Vagina (tissue), 2 donors: Measurements from ENCODE around the gene MED19.

Experiments used
- POLR2A ChIP-seq, 2 donors: fragments of 450-650 bp; IDR thresholded peaks; one replicate each; pipeline ENCODE4 v1.6.1; 2017; ENCODE audit warnings: antibody characterized with exemption in 2 of 2, mild to moderate bottlenecking in 2 of 2, moderate library complexity in 2 of 2
- POLR2AphosphoS5 ChIP-seq, 2 donors: sonication (generic); formaldehyde crosslinking; IDR thresholded peaks; one replicate each; pipeline ENCODE4 v1.9.0; 2017; ENCODE audit warnings: antibody characterized with exemption in 2 of 2, mild to moderate bottlenecking in 2 of 2, low read depth in 1 of 2; ENCODE audit not compliant: insufficient read depth in 1 of 2
- TF ChIP-seq, protein P1 (sequence below), 3 experiments: fragments of 450-650 bp in 2 of 3; fragments of 200-600 bp in 1 of 3; sonication (generic) in 1 of 3; IDR thresholded peaks; one replicate each; pipeline ENCODE4 v1.5.1; 2017 to 2019; ENCODE audit warnings: antibody characterized with exemption in 3 of 3, mild to moderate bottlenecking in 2 of 3, moderate library complexity in 2 of 3

DNA sequence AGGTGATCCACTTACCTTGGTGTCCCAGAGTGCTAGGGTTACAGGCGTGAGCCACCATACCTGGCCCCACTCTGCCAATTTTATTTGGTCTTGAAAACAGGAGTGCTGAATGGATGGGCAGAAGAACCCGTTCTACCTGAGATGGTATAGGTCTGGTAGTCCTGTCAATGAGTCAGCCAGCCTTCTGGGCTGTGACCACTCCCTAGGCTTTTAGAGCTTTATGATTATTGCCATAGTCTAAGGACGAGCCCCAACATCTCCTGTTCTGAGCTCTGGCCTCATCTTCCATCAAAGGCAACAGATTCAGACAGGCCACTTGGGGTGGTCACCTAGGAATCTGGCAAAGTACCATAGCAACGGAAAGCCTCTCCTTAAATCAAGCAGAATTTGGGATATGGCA lies 32.6 kb downstream of the MED19 start:
- TF ChIP-seq POLR2AphosphoS5 (IDR thresholded peaks at IDR 0.05; ENCODE audit: insufficient read depth in 1 of 2, low read depth in 1 of 2) (peak in 1 of 2 donors; percentile 70), POLR2A (IDR thresholded peaks at IDR 0.05) (no peak)
- TF ChIP-seq, protein P1, sequence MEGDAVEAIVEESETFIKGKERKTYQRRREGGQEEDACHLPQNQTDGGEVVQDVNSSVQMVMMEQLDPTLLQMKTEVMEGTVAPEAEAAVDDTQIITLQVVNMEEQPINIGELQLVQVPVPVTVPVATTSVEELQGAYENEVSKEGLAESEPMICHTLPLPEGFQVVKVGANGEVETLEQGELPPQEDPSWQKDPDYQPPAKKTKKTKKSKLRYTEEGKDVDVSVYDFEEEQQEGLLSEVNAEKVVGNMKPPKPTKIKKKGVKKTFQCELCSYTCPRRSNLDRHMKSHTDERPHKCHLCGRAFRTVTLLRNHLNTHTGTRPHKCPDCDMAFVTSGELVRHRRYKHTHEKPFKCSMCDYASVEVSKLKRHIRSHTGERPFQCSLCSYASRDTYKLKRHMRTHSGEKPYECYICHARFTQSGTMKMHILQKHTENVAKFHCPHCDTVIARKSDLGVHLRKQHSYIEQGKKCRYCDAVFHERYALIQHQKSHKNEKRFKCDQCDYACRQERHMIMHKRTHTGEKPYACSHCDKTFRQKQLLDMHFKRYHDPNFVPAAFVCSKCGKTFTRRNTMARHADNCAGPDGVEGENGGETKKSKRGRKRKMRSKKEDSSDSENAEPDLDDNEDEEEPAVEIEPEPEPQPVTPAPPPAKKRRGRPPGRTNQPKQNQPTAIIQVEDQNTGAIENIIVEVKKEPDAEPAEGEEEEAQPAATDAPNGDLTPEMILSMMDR (IDR thresholded peaks at IDR 0.05): no peak
